GM12865 (cell line): Measurements from ENCODE around the gene STX16.

Experiments
- DNase-seq: peaks from one replicate; pipeline ENCODE4 v3.0.0; 2010; ENCODE audit warnings: low read depth
- H3K4me3 ChIP-seq: 2 replicates; pipeline ENCODE4 v1.5.1; 2011; ENCODE audit warnings: mild to moderate bottlenecking, low read depth, low read length, control low read depth
- CTCF ChIP-seq: IDR thresholded peaks from 2 replicates; pipeline ENCODE4 v1.5.1; 2011; ENCODE audit warnings: low read length, control low read depth, low read depth, inconsistent platforms; ENCODE audit not compliant: insufficient read depth; ENCODE audit errors: missing control alignments

Gene STX16

GRCh38 chr20:58707770-58708169 lies 56.7 kb downstream of the STX16 start:
- no peak overlapping the region for H3K4me3 ChIP-seq
- no peak for TF ChIP-seq CTCF

GRCh38 chr20:58708246-58708931 lies 57.3 kb downstream of the STX16 start:
- no peak for DNase-seq
- TF ChIP-seq CTCF = no peak
- no peak overlapping the region for H3K4me3 ChIP-seq

More at GRCh38 chr20:58707770-58708169, 56.7 kb downstream of the STX16 start:
- DNase-seq = no peak

GRCh38 chr20:58709013-58709702 lies 58.1 kb downstream of the STX16 start:
- DNase-seq = no peak
- TF ChIP-seq CTCF = no peak
- no peak overlapping the region for H3K4me3 ChIP-seq

- H3K4me3 ChIP-seq = no peak overlapping the region
- TF ChIP-seq CTCF = no peak
Measured at GRCh38 chr20:58709703-58710039, 58.6 kb downstream of the STX16 start.

GRCh38 chr20:58710481-58711265 lies 59.6 kb downstream of the STX16 start:
- DNase-seq = peak; percentile 0
- no peak overlapping the region for H3K4me3 ChIP-seq
- TF ChIP-seq CTCF = no peak

More at GRCh38 chr20:58709703-58710039, 58.6 kb downstream of the STX16 start:
- no peak for DNase-seq

GRCh38 chr20:58711266-58712051 lies 60.4 kb downstream of the STX16 start:
- no peak overlapping the region for H3K4me3 ChIP-seq
- no peak for TF ChIP-seq CTCF
- no peak for DNase-seq
